Endothelial cell of umbilical vein (primary cell): Measurements from ENCODE around the gene FHDC1.

Source experiments
- FOS ChIP-seq: IDR thresholded peaks from 2 replicates; pipeline ENCODE4 v1.6.1; 2011; ENCODE audit warnings: mild to moderate bottlenecking, low read length, moderate library complexity, borderline replicate concordance; ENCODE audit not compliant: insufficient read depth
- JUN ChIP-seq: IDR thresholded peaks from 2 replicates; pipeline ENCODE4 v1.6.1; 2011; ENCODE audit warnings: borderline replicate concordance, low read depth; ENCODE audit not compliant: insufficient read length, insufficient read depth
- POLR2A ChIP-seq: IDR thresholded peaks from 2 replicates; pipeline ENCODE4 v1.6.1; 2012; ENCODE audit warnings: low read depth, mild to moderate bottlenecking, control low read depth, low read length

- TF ChIP-seq POLR2A, result no peak
- no peak for TF ChIP-seq FOS
- no peak for TF ChIP-seq JUN
These were observed 38.6 kb downstream of the FHDC1 start for GRCh38 chr4:152974468-152975379.
